Liver (tissue), 9 donors: ENCODE data around the gene WDR27. TPM values are rescaled to one million over a fixed set of nuclear protein-coding genes. Genes with fewer than 3 reads are reported as not detected.

Source experiments
- DNase-seq: peaks from one replicate; pipeline ENCODE4 v3.0.0-alpha.2; 2017; ENCODE audit warnings: low spot score
- H3K27ac ChIP-seq, 2 donors: one replicate each; pipeline ENCODE4 v1.7.0; 2013; ENCODE audit warnings: inconsistent platforms in 2 of 2, low read length in 2 of 2, control low read depth in 1 of 2, low read depth in 1 of 2, mild to moderate bottlenecking in 1 of 2
- H3K27me3 ChIP-seq, 4 donors: one replicate each; pipeline versions ENCODE4 v1.6.1 to v1.7.0; 2013; ENCODE audit warnings: low read length in 3 of 4, inconsistent platforms in 1 of 4, mild to moderate bottlenecking in 1 of 4, moderate library complexity in 1 of 4; ENCODE audit not compliant: control insufficient read depth in 4 of 4, insufficient read depth in 4 of 4
- H3K36me3 ChIP-seq, 4 donors: one replicate each; pipeline versions ENCODE4 v1.6.1 to v1.7.0; 2013; ENCODE audit warnings: low read length in 3 of 4, mild to moderate bottlenecking in 3 of 4, low read depth in 1 of 4, moderate library complexity in 1 of 4; ENCODE audit not compliant: control insufficient read depth in 4 of 4, insufficient read depth in 3 of 4
- H3K4me1 ChIP-seq, 4 donors: one replicate each; pipeline versions ENCODE4 v1.6.1 to v1.7.0; 2013; ENCODE audit warnings: low read length in 3 of 4, mild to moderate bottlenecking in 3 of 4, moderate library complexity in 1 of 4; ENCODE audit not compliant: control insufficient read depth in 4 of 4, insufficient read depth in 4 of 4
- H3K4me3 ChIP-seq, 3 donors: one replicate each; pipeline versions ENCODE4 v1.6.1 to v1.7.0; 2013; ENCODE audit warnings: low read length in 3 of 3, control low read depth in 1 of 3, low read depth in 1 of 3, mild to moderate bottlenecking in 1 of 3
- H3K9ac ChIP-seq, 2 donors: one replicate each; pipeline ENCODE4 v1.7.0; 2013; ENCODE audit warnings: low read length in 2 of 2, mild to moderate bottlenecking in 2 of 2, moderate library complexity in 2 of 2, control low read depth in 1 of 2, low read depth in 1 of 2
- H3K9me3 ChIP-seq, 4 donors: one replicate each; pipeline versions ENCODE4 v1.6.1 to v1.7.0; 2013; ENCODE audit warnings: low read length in 3 of 4; ENCODE audit not compliant: control insufficient read depth in 4 of 4
- ATF3 ChIP-seq: IDR thresholded peaks from 2 replicates; pipeline ENCODE4 v1.6.1; 2016; ENCODE audit warnings: antibody characterized with exemption
- CTCF ChIP-seq: fragments of 150-350 bp; IDR thresholded peaks from 2 replicates; pipeline ENCODE4 v1.5.1; 2017; ENCODE audit warnings: improper control_type of control experiment, low read depth, low read length; ENCODE audit not compliant: missing input control
- EGR1 ChIP-seq, 2 donors: IDR thresholded peaks; 2 replicates each; pipeline ENCODE4 v1.6.1; 2016 to 2018; ENCODE audit warnings: antibody characterized with exemption in 2 of 2, low read depth in 2 of 2
- FOXA1 ChIP-seq: IDR thresholded peaks from 2 replicates; pipeline ENCODE4 v1.6.1; 2016; ENCODE audit warnings: antibody characterized with exemption
- FOXA2 ChIP-seq: IDR thresholded peaks from 2 replicates; pipeline ENCODE4 v1.6.1; 2016; ENCODE audit warnings: antibody characterized with exemption
- GABPA ChIP-seq, 2 donors: IDR thresholded peaks in 1 of 2; conservative IDR thresholded peaks in 1 of 2; 2 replicates each; pipeline ENCODE4 v1.6.1; 2016; ENCODE audit warnings: antibody characterized with exemption in 2 of 2, mild to moderate bottlenecking in 1 of 2, moderate library complexity in 1 of 2
- HNF4A ChIP-seq, 2 donors: conservative IDR thresholded peaks; 2 replicates each; pipeline ENCODE4 v1.6.1; 2016; ENCODE audit warnings: antibody characterized with exemption in 2 of 2, mild to moderate bottlenecking in 2 of 2
- HNF4G ChIP-seq: IDR thresholded peaks from 2 replicates; pipeline ENCODE4 v1.6.1; 2016; ENCODE audit warnings: antibody characterized with exemption
- JUND ChIP-seq, 2 donors: IDR thresholded peaks; 2 replicates each; pipeline ENCODE4 v1.6.1; 2016; ENCODE audit warnings: antibody characterized with exemption in 2 of 2
- MAX ChIP-seq: IDR thresholded peaks from 2 replicates; pipeline ENCODE4 v1.6.1; 2016; ENCODE audit warnings: antibody characterized with exemption
- NR2F2 ChIP-seq: IDR thresholded peaks from 2 replicates; pipeline ENCODE4 v1.6.1; 2016; ENCODE audit warnings: antibody characterized with exemption
- RAD21 ChIP-seq, 2 donors: IDR thresholded peaks; 2 replicates each; pipeline ENCODE4 v1.6.1; 2016; ENCODE audit warnings: antibody characterized with exemption in 2 of 2, mild to moderate bottlenecking in 2 of 2
- RXRA ChIP-seq, 2 donors: IDR thresholded peaks; 2 replicates each; pipeline ENCODE4 v1.6.1; 2017 to 2018; ENCODE audit warnings: antibody characterized with exemption in 2 of 2, mild to moderate bottlenecking in 1 of 2
- SP1 ChIP-seq: IDR thresholded peaks from 2 replicates; pipeline ENCODE4 v1.6.1; 2018; ENCODE audit warnings: antibody characterized with exemption, mild to moderate bottlenecking
- TAF1 ChIP-seq: conservative IDR thresholded peaks from 2 replicates; pipeline ENCODE4 v1.6.1; 2016; ENCODE audit warnings: antibody characterized with exemption, mild to moderate bottlenecking
- YY1 ChIP-seq: IDR thresholded peaks from 2 replicates; pipeline ENCODE4 v1.6.1; 2016; ENCODE audit warnings: antibody characterized with exemption, mild to moderate bottlenecking
- ZBTB33 ChIP-seq: IDR thresholded peaks from 2 replicates; pipeline ENCODE4 v1.6.1; 2016; ENCODE audit warnings: antibody characterized with exemption
- WGBS: extraction: QIAGEN DNeasy Blood & Tissue Kit; methylation state at CpG from one replicate; pipeline ENCODE4 v1.1.7; 2013; 5-methylcytosine and 5-hydroxymethylcytosine counted together
- polyA plus RNA-seq, 2 donors: library from polyadenylated mRNA; stranded (reverse) in 1 of 2; unstranded in 1 of 2; fragments of 200-250 nt in 1 of 2; fragments of >200 nt in 1 of 2; fragmentation: Nextera tagmentation in 1 of 2; extraction: Ambion mirVana in 1 of 2; gene quantifications; one replicate each; pipeline versions ENCODE4 v1.2.1 to v1.2.3, GENCODE V29; 2013 to 2015
- total RNA-seq, 2 donors: library from RNA; depleted of rRNA; stranded (reverse); fragments of >200 nt; gene quantifications; one replicate each; pipeline ENCODE4 v1.2.3, GENCODE V29; 2014
- donor health status: healthy.
- donor health status: healthy.
- donor health status: healthy.
- donor health status: healthy.
- donor health status: healthy.

WDR27 gene
- total and polyA plus RNA-seq, 4 donors: 3.7 to 20.1 (median 7.7) TPM

GRCh38 chr6:169665289-169665688 lies 36.5 kb downstream of the WDR27 start:
- H3K9ac ChIP-seq: no peak overlapping the region
- no peak overlapping the region for H3K27ac ChIP-seq
- H3K4me1 ChIP-seq: no peaks in the 10 kb centered on the region
- 95% methylated on average over 9 of the region's 9 CpGs for WGBS
- H3K4me3 ChIP-seq: no peak overlapping the region
- H3K36me3 ChIP-seq: peaks cover 2 to 55% (median 22%) of the 10 kb centered on the region in 4 donors
- no peaks in the 10 kb centered on the region for H3K27me3 ChIP-seq
- no peaks in the 10 kb centered on the region for H3K9me3 ChIP-seq
- no peak for DNase-seq
- TF ChIP-seq FOXA1 (no peak), YY1 (no peak), NR2F2 (no peak), MAX (no peak), HNF4A (conservative IDR thresholded peaks at IDR 0.05) (no peak), ATF3 (no peak), GABPA (IDR thresholded peaks at IDR 0.05 in 1 of 2, conservative IDR thresholded peaks at IDR 0.05 in 1 of 2) (no peak), RAD21 (IDR thresholded peaks at IDR 0.05) (no peak), EGR1 (IDR thresholded peaks at IDR 0.05; ENCODE audit: low read depth in 2 of 2) (no peak), JUND (IDR thresholded peaks at IDR 0.05) (no peak), CTCF (no peak), RXRA (IDR thresholded peaks at IDR 0.05) (no peak), ZBTB33 (no peak), FOXA2 (no peak), TAF1 (no peak)

- peaks cover 2 to 62% (median 20%) of the 10 kb centered on the region in 4 donors for H3K36me3 ChIP-seq
- H3K4me3 ChIP-seq: no peak overlapping the region
- no peak overlapping the region for H3K9ac ChIP-seq
- WGBS: 96% methylated on average over 14 of the region's 14 CpGs
- DNase-seq: no peak
- no peaks in the 10 kb centered on the region for H3K27me3 ChIP-seq
- no peaks in the 10 kb centered on the region for H3K4me1 ChIP-seq
- no peaks in the 10 kb centered on the region for H3K9me3 ChIP-seq
- no peak overlapping the region for H3K27ac ChIP-seq
- no peak for TF ChIP-seq RAD21 (IDR thresholded peaks at IDR 0.05)
- no peak for TF ChIP-seq GABPA (IDR thresholded peaks at IDR 0.05 in 1 of 2, conservative IDR thresholded peaks at IDR 0.05 in 1 of 2)
- no peak for TF ChIP-seq TAF1
- TF ChIP-seq ZBTB33: no peak
- TF ChIP-seq FOXA1: no peak
- TF ChIP-seq EGR1 (IDR thresholded peaks at IDR 0.05; ENCODE audit: low read depth in 2 of 2): no peak
- TF ChIP-seq HNF4A (conservative IDR thresholded peaks at IDR 0.05): no peak
- no peak for TF ChIP-seq HNF4G
- no peak for TF ChIP-seq MAX
- no peak for TF ChIP-seq RXRA (IDR thresholded peaks at IDR 0.05)
- TF ChIP-seq YY1: no peak
- no peak for TF ChIP-seq CTCF
- no peak for TF ChIP-seq SP1
- TF ChIP-seq NR2F2: no peak
These were observed 37.6 kb downstream of the WDR27 start for GRCh38 chr6:169664227-169664626.
